Neuronal stem cell (in vitro differentiated cells): ENCODE data around the gene CEBPA.

Experiments
- DNase-seq: peaks from one replicate; pipeline ENCODE4 v3.0.0-alpha.2; 2013; ENCODE audit warnings: low spot score
- H2AFZ ChIP-seq: one replicate; pipeline ENCODE4 v1.6.1; 2013; ENCODE audit warnings: mild to moderate bottlenecking, low read length, inconsistent platforms
- H2AK5ac ChIP-seq: 2 replicates; pipeline ENCODE4 v1.6.1; 2013; ENCODE audit warnings: low read depth, mild to moderate bottlenecking, inconsistent platforms, low read length, moderate library complexity, mixed read lengths
- H2BK120ac ChIP-seq: 2 replicates; pipeline ENCODE4 v1.6.1; 2013; ENCODE audit warnings: low read depth, mild to moderate bottlenecking, inconsistent platforms, low read length, moderate library complexity, mixed read lengths
- H2BK12ac ChIP-seq: one replicate; pipeline ENCODE4 v1.6.1; 2013; ENCODE audit warnings: low read length, inconsistent platforms
- H2BK15ac ChIP-seq: 2 replicates; pipeline ENCODE4 v1.6.1; 2013; ENCODE audit warnings: mild to moderate bottlenecking, low read length, inconsistent platforms, mixed read lengths
- H2BK5ac ChIP-seq: one replicate; pipeline ENCODE4 v1.6.1; 2013; ENCODE audit warnings: inconsistent platforms, mild to moderate bottlenecking, low read length, moderate library complexity
- H3K14ac ChIP-seq: one replicate; pipeline ENCODE4 v1.6.1; 2013; ENCODE audit warnings: low read length, inconsistent platforms
- H3K18ac ChIP-seq: 2 replicates; pipeline ENCODE4 v1.6.1; 2013; ENCODE audit warnings: low read length, inconsistent platforms
- H3K23ac ChIP-seq: 2 replicates; pipeline ENCODE4 v1.6.1; 2013; ENCODE audit warnings: low read depth, mild to moderate bottlenecking, mixed read lengths, low read length, inconsistent platforms; ENCODE audit not compliant: poor library complexity
- H3K27ac ChIP-seq: replicated peaks from 3 replicates; pipeline ENCODE4 v1.5.1; 2013; ENCODE audit warnings: low read length, inconsistent platforms
- H3K27me3 ChIP-seq, 3 experiments: 2 replicates each; pipeline ENCODE4 v1.6.1; 2013; ENCODE audit warnings: low read length in 3 of 3, mild to moderate bottlenecking in 2 of 3, inconsistent platforms in 1 of 3, low read depth in 1 of 3, mixed read lengths in 1 of 3, moderate library complexity in 1 of 3; ENCODE audit not compliant: control insufficient read depth in 3 of 3, insufficient read depth in 3 of 3
- H3K36me3 ChIP-seq, 2 donors: replicated peaks in 1 of 2; 2 replicates each; pipeline ENCODE4 v1.6.1; 2013; ENCODE audit warnings: low read length in 2 of 2; ENCODE audit not compliant: control insufficient read depth in 2 of 2, insufficient read depth in 2 of 2
- H3K4ac ChIP-seq: 2 replicates; pipeline ENCODE4 v1.6.1; 2013; ENCODE audit warnings: inconsistent platforms, mild to moderate bottlenecking, low read length, moderate library complexity
- H3K4me1 ChIP-seq, 2 donors: 1 replicate in 1 of 2; 2 replicates in 1 of 2; pipeline ENCODE4 v1.6.1; 2013; ENCODE audit warnings: low read length in 2 of 2, low read depth in 1 of 2; ENCODE audit not compliant: control insufficient read depth in 2 of 2, insufficient read depth in 1 of 2
- H3K4me2 ChIP-seq: one replicate; pipeline ENCODE4 v1.6.1; 2013; ENCODE audit warnings: mild to moderate bottlenecking, low read length, inconsistent platforms; ENCODE audit not compliant: insufficient read depth, poor library complexity, severe bottlenecking
- H3K4me3 ChIP-seq, 2 donors: 2 replicates each; pipeline ENCODE4 v1.5.1; 2013; ENCODE audit warnings: low read length in 2 of 2, mild to moderate bottlenecking in 2 of 2, inconsistent platforms in 1 of 2, moderate library complexity in 1 of 2
- H3K79me1 ChIP-seq: one replicate; pipeline ENCODE4 v1.6.1; 2013; ENCODE audit warnings: low read depth, mild to moderate bottlenecking, inconsistent platforms, low read length, moderate library complexity
- H3K9ac ChIP-seq: one replicate; pipeline ENCODE4 v1.6.1; 2013; ENCODE audit warnings: mild to moderate bottlenecking, low read depth, low read length, inconsistent platforms; ENCODE audit not compliant: poor library complexity
- H3K9me3 ChIP-seq, 2 donors: replicated peaks in 1 of 2; 2 replicates each; pipeline versions ENCODE3 to v1.6.1; 2013; ENCODE audit warnings: low read length in 2 of 2, mild to moderate bottlenecking in 2 of 2, inconsistent platforms in 1 of 2, low read depth in 1 of 2, mixed read lengths in 1 of 2, moderate library complexity in 1 of 2; ENCODE audit not compliant: control insufficient read depth in 2 of 2, insufficient read depth in 1 of 2
- H4K8ac ChIP-seq: one replicate; pipeline ENCODE4 v1.6.1; 2013; ENCODE audit warnings: low read depth, mild to moderate bottlenecking, inconsistent platforms, low read length, moderate library complexity
- H4K91ac ChIP-seq: one replicate; pipeline ENCODE4 v1.6.1; 2013; ENCODE audit warnings: low read length, low read depth, mild to moderate bottlenecking, inconsistent platforms; ENCODE audit not compliant: poor library complexity
- WGBS, 2 donors: extraction: QIAGEN DNeasy Blood & Tissue Kit; methylation state at CpG; one replicate each; pipeline ENCODE4 v1.1.7; 2013; ENCODE audit warnings: missing lambda C conversion rate in 2 of 2, mixed read lengths in 1 of 2; ENCODE audit not compliant: insufficient read length in 2 of 2, insufficient replicate concordance in 1 of 2; ENCODE audit errors: extremely low coverage in 2 of 2; 5-methylcytosine and 5-hydroxymethylcytosine counted together

Gene CEBPA

DNA sequence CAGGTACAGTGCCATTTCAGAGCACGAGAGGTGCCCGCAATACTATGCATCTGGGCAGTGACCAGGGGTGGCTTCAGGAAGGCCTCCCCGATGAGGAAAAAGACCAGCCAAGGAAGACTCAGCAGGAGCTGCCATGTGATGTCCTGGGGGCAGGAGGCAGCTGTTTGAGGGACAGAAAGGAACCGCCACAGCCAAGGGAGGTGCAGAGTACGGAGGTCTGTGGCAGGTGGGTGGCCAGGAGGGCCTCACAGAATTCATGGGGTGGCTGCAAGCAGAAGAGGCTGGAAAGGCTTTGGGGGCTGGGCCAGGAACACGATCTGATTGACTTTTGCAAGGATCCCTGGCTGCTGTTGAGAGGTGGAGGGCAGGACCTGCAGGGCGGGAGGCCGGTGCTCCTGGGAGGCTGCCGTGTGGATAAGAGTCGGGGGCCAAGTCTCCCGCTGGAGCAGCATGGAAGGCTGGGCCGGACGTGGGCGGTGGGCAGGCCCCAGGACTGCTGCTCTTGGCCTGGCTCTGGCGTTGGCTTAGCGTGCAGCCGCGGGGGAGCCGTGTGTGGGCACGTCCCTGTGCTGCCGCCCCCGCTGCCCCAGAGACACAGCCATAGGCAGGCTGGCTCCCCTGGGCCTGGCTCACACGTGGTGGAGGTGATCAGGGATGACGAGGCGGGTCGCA lies 29.1 kb downstream of the CEBPA start:
- H2BK5ac ChIP-seq, result no peak overlapping the region
- peak overlapping the region; percentile 40 for H2AFZ ChIP-seq
- no peak overlapping the region for H3K4ac ChIP-seq
- H2AK5ac ChIP-seq, result peak overlapping the region; percentile 51
- H3K18ac ChIP-seq, result peak overlapping the region; percentile 94
- no peaks in the 10 kb centered on the region for H3K36me3 ChIP-seq
- H4K8ac ChIP-seq, result no peak overlapping the region
- H3K27ac ChIP-seq, result no peak overlapping the region
- no peak overlapping the region for H3K4me2 ChIP-seq
- peak overlapping the region; percentile 7 for H2BK120ac ChIP-seq
- no peak overlapping the region for H2BK12ac ChIP-seq
- peaks cover 0 to 7% (median 0%) of the 10 kb centered on the region in 3 experiments for H3K27me3 ChIP-seq
- no peak overlapping the region for H4K91ac ChIP-seq
- peaks cover 5 to 33% of the 10 kb centered on the region in 2 donors for H3K4me1 ChIP-seq
- H3K9ac ChIP-seq, result peak overlapping the region; percentile 73
- H3K9me3 ChIP-seq, result peaks cover 0 to 1% of the 10 kb centered on the region in 2 donors
- no peak for DNase-seq
- no peak overlapping the region for H3K4me3 ChIP-seq
- H3K79me1 ChIP-seq, result no peaks in the 10 kb centered on the region
- no peak overlapping the region for H3K23ac ChIP-seq
- no peak overlapping the region for H3K14ac ChIP-seq
- no peak overlapping the region for H2BK15ac ChIP-seq
- WGBS, 2 donors, result no CpG with 5 or more reads among the region's 26 CpGs

DNA sequence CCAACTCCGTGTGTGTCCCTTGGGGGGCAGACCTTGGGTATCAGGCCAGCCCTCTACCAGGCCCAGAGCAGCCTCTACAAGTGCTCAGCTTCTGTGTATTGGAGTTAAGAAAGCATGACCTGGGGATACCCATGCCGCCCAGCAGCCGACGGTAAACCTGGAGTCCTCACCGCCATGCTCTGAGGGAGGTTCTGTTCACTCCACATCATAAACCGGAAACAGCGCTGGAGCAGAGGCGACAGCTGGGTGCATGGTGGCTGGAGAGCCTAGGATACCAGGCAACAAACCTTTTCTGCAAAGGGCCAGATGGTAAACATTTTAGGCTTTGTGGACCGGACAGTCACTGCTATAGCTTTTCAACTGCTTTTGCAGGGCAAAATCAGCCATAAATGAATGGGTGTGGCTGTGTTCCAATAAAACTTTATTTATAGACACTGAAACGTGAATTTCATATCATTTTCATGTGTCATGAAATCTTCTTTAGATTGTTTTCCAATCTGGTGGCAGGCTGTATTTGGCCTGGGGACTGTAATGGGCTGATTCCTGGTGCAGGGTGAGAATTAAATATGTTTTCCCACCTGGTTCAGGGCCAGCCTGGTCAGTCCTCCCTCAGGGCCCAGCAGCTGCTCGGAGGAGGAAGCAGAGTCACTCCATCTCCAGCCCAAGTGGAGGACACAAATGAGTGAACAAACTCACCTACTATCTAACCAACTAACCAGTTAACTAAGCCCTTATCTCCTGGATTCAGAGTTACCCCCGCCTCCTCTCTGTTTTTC lies 30.9 kb downstream of the CEBPA start:
- no peak for DNase-seq
- Histone ChIP-seq H2BK120ac (no peak overlapping the region), H3K4me2 (no peak overlapping the region), H4K8ac (no peak overlapping the region), H2BK5ac (no peak overlapping the region), H3K9ac (no peak overlapping the region), H4K91ac (no peak overlapping the region), H3K27ac (no peak overlapping the region), H2BK15ac (peak overlapping the region; percentile 71), H3K79me1 (no peaks in the 10 kb centered on the region), H2AFZ (no peak overlapping the region), H3K4me3 (no peak overlapping the region), H3K4ac (no peak overlapping the region), H3K36me3 (no peaks in the 10 kb centered on the region), H3K27me3 (peaks cover 0 to 20% (median 0%) of the 10 kb centered on the region in 3 experiments), H3K9me3 (no peaks in the 10 kb centered on the region), H2AK5ac (no peak overlapping the region), H3K23ac (no peak overlapping the region), H3K14ac (no peak overlapping the region), H3K18ac (peak overlapping the region; percentile 45), H3K4me1 (peaks cover 5 to 31% of the 10 kb centered on the region in 2 donors), H2BK12ac (no peak overlapping the region)
- WGBS, 2 donors, result no CpG with 5 or more reads among the region's 12 CpGs

DNA sequence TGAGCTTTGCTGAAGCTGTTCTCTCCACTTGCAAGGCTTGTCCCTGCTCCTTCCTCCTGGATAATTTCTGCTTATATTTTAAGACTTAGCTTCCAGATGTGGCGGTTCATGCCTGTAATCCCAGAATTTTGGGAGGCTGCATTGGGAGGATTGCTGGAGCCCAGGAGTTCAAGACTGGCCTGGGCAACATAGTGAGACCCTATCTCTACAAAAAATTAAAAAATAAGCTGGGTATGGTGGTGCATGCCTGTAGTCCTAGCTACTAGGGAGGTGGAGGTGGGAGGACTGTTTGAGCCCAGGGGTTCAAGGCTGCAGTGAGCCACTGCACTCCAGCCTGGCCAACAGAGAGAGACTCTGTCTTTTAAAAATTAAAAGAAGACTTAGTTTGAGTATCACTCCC lies 31.6 kb downstream of the CEBPA start:
- Histone ChIP-seq H3K18ac (no peak overlapping the region), H4K91ac (no peak overlapping the region), H3K9ac (no peak overlapping the region), H3K9me3 (no peaks in the 10 kb centered on the region), H3K23ac (no peak overlapping the region), H3K14ac (no peak overlapping the region), H3K36me3 (no peaks in the 10 kb centered on the region), H3K27ac (no peak overlapping the region), H3K4me1 (peaks cover 5 to 28% of the 10 kb centered on the region in 2 donors), H3K79me1 (no peaks in the 10 kb centered on the region), H2BK12ac (no peak overlapping the region), H3K27me3 (peaks cover 0 to 20% (median 0%) of the 10 kb centered on the region in 3 experiments), H2AK5ac (no peak overlapping the region), H2AFZ (no peak overlapping the region), H2BK120ac (no peak overlapping the region), H4K8ac (no peak overlapping the region), H2BK15ac (no peak overlapping the region), H3K4me3 (no peak overlapping the region), H3K4ac (no peak overlapping the region), H3K4me2 (no peak overlapping the region), H2BK5ac (no peak overlapping the region)
- DNase-seq, result no peak
- no CpG with 5 or more reads among the region's 1 CpG for WGBS, 2 donors

DNA sequence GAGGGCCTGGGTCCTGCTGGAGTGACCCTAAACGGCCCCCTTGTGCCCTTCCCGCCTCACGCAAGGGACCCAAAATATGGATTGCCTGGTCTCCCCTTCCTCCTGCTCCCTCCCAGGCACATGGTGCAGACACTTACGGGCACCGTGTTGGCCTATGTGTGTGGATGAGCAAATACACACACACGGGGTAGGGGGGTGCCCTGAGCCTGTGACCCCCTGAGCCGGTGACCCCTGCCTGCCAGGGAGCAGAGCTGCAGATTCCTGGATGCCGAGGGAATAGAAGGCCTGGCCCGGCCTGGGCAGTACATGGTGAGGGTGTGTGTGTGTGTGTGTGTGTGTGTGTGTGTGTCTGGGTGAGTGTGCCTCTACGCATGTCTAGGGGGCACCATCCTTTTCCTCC lies 33.3 kb downstream of the CEBPA start:
- H3K23ac ChIP-seq, result peak overlapping the region; percentile 62
- no peak overlapping the region for H4K8ac ChIP-seq
- peaks cover 5 to 11% of the 10 kb centered on the region in 2 donors for H3K4me1 ChIP-seq
- H2AFZ ChIP-seq, result no peak overlapping the region
- DNase-seq, result no peak
- no peak overlapping the region for H4K91ac ChIP-seq
- no peak overlapping the region for H3K9ac ChIP-seq
- H2BK5ac ChIP-seq, result peak overlapping the region; percentile 62
- H3K36me3 ChIP-seq, result no peaks in the 10 kb centered on the region
- H3K27ac ChIP-seq, result no peak overlapping the region
- H3K9me3 ChIP-seq, result no peaks in the 10 kb centered on the region
- peak overlapping the region; percentile 82 for H3K18ac ChIP-seq
- H2BK120ac ChIP-seq, result peak overlapping the region; percentile 97
- H3K4ac ChIP-seq, result peak overlapping the region; percentile 72
- no peak overlapping the region for H3K4me2 ChIP-seq
- peak overlapping the region; percentile 53 for H2BK12ac ChIP-seq
- no peaks in the 10 kb centered on the region for H3K79me1 ChIP-seq
- no CpG with 5 or more reads among the region's 10 CpGs for WGBS, 2 donors
- H2AK5ac ChIP-seq, result peak overlapping the region; percentile 83
- H3K27me3 ChIP-seq, result peaks cover 0 to 20% (median 0%) of the 10 kb centered on the region in 3 experiments
- no peak overlapping the region for H3K4me3 ChIP-seq
- H2BK15ac ChIP-seq, result peak overlapping the region; percentile 37
- H3K14ac ChIP-seq, result peak overlapping the region; percentile 89
